ENCODE measurements around the gene TNS2.
A peak's percentile ranks its signal among the peaks of the same experiment; 100 is the strongest.

TNS2 gene

DNA sequence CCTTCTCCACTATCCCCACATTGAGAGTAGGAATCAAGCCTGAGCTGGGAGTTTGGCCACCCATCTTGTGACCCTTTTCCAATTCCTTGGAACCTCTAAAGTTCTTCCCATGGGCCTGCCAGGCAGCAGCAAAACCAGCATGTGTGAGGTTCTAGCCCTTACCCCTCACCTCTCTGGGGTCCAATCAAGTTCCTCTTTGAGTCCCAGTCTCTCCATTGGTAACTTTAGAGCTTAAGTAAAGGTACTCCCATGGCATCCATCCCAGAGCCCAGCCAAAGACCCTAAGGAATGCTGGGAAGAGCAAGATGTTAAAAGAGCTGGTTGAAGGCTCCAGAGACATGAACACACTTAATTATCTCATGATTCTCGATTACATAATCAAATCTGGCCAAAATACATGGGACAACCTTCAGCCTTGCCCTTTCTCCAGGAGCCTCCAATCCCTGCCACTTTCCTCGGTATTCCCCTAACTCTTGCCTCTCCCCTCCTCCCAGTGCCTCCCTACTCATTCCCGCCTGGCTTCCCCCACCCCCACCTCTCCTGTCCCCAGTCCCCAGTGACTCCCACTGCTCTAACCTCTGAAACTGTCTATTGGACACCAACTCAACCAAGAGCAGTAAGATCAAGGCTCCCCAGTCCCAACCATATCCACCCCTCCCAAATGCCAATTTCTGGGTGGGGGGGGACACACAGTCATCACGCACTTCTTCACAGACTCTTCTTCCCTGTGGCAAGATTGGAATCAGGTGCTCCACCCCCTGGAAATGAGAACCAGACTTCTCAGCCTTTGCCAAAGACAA lies 4.8 kb upstream of the TNS2 start:
- no peak for DNase-seq

DNA sequence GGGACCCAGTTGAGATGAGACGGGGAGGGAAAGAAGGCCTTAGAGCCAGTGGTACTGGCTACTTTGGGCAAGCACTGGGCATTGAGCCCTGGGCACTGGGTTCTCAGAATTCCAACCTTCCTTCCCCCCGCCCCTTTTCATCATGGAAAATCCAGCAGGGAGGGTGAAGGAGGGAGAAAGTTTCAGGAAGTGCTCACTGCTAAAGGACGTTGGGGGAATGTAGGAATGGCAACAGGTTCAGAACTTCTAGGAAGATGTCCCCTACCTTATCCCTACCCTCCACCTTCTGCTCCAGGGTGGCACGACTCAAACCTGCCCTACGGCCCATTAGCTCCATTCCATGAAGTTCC lies 4.2 kb upstream of the TNS2 start:
- no peak for DNase-seq

DNA sequence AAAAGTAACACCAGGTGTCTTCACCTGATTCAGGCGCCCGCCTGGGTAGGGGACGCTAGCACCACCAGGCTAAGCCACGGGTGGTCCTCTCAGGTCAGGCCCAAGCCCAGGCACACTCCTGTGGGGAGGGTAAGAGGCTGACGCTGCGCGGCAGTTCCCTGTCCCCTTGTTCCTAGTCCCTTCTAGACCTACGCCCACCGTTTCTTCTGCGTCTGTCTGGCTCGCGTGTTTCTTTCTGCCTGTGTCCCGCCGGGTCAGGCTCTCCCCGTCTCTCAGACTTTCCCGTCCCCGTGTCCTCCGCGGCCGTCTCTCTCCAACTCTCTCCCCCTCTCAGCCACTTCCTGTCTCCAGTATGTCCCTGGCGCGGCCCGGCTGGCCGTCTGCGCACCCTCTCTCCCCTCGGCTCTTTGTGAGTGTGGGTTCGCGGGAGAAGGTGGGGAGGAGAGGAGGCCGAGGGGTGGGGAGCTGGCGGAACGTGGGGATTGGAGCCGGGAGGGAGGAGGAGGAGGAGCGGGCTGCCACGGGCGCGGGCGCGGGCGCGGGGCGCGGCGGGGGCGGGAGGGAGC lies 3.1 kb upstream of the TNS2 start:
- no peak for DNase-seq

DNA sequence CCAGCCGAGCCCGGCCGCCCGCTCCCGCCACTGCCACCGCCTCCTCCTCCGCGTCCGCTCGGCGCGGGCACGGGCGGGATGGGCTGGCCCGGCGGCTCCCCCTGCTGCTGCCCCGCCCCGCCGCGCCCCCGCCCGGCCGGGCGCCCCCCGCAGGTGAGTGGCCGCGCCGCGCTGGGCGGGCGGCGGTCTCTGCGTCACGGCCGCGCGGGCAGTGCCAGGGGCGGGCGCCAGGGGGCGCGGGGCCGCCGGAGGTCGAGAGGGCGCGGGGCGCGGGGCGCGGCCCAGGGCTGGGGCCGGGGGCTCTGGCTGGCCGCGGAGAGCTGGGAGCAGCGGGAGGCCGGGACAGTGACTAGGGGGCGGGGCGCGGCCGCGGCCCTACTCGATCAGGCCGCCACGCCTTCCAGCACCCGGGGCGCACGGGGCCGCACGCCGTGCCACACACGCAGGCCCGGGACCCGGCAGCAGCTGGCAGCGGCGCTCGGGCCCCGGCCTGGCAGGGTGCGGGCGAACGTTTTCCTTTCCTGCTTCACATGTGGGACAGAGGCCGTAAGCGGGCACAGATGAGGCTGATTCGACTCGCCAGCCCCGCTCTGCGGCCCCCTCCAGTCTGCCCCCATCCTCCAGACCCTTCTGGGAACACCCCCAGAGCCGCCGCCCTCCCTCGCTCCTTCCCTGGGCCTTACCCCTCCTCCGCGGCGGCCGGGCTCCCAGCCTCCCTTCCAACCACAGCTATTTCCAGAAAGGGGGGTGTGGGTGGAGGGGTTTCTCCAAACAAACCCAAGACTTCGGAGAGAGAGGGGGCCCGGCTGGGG lies 2.4 kb upstream of the TNS2 start:
- DNase-seq = peak; percentile 63

DNA sequence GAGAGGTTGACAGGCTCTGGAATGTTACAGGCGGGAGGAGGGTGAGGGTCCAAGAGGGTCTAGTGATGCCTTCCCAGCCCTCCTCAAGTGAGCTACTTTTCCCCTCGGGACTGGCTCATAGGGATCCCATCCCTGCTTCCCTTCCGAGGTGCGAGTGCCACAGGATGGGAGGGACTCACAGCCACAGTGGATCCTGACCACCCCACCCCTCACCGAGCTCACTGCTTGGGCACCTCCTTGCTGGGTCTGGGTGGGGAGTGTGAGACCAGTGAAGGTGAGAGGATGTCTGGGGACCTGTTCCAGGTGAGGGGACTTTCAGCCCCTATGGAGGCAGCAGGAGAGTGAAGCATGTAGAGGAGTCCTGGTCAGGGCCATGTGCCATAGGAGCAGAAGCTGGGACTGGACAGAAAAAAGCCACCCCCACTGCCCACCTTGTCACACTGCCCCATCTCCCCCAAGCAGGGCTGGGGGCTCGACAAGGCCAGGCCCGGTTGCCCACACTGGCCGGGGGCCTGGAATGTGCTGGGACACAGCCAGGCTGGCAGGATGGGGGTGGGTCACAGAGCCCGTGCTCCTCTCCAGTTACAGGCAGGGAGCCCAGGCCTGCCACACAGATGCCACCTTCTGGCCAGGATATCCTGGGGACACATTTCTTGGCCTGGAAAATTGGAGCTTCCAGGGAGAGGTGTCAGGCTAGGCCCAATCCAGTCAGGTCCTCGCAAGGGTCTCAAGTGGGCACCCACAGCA lies 1.7 kb upstream of the TNS2 start:
- no peak for DNase-seq

DNA sequence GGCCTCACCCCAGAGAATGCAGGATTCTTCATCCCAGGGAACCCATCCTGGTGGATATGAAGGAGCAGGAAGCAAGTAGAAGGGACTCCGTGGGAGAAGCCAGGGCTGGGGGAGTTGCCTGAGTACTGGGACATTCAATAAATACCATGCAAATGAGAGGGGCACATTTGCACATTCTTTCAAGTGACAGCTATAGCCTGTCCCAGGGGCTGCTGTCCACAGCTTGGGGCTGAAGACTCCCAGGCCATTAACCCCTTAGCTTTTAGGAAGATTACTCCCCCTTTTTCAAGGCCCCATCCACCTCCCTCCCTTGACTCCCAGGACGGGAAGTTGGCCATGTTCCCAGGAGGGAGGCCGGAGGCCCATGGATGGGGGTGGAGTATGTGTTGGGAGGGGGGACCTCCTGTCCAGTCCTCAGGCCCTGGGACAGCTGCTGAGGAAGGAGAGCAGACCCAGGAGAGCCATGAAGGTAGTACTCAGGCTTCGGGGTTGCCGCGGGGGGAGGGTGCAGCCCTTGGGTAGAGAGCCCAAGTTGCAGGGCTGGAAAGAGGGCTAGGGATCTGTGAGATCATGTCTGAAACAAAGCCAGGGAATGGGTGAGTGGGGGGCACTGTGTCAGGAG lies 974 bp upstream of the TNS2 start:
- DNase-seq = no peak

DNA sequence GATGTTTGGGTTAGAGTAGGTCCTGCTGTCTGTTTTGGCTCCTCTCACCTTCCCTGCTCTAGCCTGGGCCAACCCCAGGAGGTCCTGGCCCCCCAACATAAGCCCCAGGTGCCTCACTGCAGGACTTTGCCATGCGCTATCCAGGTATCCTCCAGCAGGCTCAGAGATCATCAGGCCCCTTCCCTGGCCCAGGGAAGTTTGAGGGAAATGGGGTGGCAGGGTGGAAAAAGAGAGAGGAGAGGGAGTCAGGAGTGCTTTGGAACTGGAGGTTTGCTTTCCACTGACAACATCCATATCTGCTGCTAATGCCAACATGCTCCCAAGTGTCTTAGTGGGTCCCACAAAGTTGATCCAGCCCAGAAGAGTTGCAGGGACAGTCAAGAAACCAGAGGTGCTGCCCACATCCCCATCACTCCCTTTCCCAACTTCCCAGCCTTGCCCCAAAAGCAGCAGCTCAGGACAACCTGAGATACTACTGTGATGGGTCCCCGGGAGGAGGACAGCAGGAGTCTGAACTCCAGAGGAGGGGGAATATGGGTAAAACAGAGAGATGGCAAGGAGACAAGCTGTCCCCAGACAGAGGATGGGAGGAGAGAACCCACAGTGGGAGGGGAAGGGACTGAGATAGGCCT lies 677 bp downstream of the TNS2 start:
- no peak for DNase-seq

DNA sequence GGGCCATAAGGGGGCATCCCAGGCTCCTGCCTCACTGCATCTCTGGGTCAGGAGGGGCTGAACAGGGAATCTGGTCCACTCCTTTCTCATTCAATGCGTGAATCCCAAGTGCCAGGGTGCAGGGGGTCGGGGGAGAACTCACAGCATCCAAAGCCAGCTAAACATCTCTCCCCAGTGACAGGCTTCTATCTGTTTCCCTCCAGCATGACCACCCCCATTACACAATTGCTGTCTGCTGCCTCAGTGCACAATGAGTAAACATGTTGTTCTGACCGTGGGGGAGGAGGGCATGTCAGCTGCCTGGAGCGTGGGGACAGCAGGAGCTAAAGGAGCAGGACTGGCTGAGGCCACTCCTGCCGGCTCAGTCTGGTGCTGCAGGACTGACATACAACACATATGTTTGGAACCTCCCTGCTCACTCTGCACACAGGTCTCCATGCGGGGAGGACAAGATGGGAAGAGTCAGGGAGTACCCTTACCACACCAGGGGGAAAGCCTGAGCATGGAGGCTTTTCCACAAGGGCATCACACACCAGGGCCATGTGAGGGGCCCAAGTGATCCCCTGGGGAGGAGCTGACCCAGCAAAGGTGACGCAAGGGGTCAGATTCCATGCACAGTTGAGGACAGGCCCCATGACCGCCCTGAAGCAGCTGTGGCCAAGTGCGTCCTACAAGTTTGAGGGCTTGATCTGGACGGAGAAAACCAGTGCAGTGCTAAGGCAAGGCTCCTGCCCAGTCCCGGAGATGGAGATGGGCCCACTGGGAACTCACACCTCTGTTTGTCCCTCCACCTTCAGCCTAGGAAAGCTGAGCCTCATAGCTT lies 1.4 kb downstream of the TNS2 start:
- no peak for DNase-seq

DNA sequence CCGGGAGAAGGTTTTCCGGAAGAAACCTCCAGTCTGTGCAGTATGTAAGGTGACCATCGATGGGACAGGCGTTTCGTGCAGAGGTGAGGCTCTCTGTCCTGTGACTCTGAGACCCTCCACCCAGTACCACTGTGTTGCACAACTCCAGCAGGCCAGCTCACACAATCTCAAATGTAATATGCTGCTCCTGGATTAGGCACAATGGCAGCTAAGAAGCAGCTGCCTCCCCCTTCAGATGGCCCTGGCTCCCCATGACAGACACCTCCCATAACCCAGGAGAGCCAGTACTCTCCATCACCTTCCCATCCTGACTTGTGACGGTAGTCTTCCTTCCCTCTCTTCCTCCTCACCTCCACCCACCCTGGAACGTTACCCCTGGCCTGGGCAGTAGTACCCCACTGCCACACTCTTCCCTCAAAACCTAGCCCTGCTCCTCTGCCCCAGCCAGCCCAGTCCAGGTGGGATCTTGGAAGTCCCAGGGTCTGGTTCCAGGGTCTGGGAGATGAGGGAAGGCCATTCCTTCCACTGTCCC lies 2.1 kb downstream of the TNS2 start:
- DNase-seq = no peak

DNA sequence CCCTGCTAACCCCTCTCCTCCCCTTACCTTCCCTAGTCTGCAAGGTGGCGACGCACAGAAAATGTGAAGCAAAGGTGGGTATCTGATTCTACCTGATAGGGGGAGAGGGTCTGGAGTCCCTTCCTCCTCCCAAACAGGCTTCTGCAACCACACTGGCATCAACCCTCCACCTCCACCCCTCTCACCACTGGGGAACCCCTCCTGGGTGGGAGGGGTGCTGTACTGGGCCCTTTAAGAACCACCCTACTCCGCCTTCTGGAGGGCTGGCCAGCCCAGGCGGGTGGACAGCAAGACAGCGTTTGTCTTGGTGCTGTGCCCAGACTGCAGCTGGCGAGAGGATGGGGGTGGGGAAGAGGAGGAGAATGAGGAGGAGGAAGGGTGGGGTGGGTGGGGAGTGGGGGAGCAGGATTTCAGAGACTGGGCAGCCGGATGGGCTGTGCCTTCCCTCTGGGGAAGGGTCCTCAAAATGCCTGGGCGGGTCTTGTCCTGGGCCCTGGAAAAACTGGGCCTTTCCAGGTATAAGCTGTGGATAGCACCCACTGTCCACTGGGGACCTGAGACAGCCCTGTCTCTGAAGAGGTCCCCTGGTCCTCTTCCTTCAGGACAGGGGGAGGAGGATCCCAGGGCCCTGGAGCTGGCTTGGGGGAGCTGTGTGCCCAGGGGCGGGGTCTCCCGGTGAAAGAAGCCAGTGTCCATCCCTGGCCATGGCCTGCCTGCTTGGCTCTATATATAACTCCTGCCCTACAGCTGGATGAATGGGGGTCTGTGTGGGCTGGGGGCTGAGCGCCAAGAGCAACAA lies 2.8 kb downstream of the TNS2 start:
- DNase-seq = no peak

DNA sequence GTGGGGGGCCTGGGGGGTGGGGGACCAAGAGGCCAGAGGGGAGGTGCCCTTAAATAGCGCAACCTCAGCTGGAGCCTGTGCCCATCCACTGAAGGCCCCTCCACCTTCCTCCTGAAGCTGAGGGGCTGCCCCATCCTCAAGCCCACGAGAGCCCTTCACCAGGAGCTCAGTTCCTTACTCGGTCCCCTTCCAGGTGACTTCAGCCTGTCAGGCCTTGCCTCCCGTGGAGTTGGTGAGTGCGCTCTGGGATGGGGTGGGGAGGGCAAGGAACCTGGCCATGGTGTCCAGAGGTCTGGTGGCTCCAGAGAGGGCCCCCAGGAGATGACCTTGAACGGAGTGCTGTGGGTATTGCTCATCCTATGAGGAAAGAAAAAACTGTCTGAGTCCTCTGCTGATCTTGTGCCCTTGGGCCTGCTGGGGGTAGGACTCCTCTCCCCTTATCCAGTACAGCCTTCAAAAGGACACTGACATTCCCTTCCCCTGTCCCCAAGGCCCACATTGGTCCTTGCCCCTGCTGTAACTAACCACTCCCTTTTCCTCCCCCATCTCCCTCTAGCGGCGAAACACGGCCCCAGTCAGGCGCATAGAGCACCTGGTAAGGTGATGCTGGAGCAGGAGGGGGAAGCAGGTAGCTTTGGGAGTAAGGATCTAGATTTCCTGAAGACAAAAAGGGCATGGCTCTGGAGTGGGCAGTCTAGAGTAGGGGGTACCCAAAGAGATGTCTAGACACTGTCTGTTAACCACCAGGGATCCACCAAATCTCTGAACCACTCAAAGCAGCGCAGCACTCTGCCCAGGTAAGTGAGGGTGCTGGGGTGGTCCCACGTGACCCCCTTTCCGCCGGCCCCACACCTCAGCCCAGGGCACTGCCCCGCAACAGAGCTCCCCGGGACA lies 3.6 kb downstream of the TNS2 start:
- peak; percentile 52 for DNase-seq

DNA sequence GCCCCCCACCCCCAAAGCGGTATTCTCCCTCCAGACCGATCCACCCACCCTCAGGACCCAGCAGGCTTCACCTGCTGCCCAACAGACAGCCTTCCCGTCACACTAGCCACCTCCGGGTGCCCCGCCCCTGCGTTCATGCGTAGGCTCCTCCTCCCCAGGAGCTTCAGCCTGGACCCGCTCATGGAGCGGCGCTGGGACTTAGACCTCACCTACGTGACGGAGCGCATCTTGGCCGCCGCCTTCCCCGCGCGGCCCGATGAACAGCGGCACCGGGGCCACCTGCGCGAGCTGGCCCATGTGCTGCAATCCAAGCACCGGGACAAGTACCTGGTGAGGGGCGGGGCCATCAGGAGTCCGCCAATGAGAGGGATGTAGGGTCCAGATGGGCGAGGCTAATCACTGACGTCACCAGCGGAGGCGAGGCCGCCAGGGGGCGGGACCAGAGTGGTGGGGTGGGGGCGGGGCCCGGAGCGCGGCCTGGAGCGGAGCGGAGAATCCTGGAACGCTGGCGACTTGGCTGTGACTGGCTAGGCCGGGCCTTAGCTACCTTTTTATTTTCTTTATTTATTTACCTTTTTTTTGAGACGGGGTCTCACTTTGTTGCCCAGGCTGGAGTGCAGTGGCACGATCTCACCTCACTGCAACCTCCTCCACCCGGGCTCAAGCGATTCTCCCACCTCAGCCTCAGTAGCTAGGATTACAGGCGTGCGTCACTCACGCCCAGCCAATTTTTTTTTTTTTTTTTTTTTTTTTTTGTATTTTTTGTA lies 4.4 kb downstream of the TNS2 start:
- DNase-seq = peak; percentile 92

DNA sequence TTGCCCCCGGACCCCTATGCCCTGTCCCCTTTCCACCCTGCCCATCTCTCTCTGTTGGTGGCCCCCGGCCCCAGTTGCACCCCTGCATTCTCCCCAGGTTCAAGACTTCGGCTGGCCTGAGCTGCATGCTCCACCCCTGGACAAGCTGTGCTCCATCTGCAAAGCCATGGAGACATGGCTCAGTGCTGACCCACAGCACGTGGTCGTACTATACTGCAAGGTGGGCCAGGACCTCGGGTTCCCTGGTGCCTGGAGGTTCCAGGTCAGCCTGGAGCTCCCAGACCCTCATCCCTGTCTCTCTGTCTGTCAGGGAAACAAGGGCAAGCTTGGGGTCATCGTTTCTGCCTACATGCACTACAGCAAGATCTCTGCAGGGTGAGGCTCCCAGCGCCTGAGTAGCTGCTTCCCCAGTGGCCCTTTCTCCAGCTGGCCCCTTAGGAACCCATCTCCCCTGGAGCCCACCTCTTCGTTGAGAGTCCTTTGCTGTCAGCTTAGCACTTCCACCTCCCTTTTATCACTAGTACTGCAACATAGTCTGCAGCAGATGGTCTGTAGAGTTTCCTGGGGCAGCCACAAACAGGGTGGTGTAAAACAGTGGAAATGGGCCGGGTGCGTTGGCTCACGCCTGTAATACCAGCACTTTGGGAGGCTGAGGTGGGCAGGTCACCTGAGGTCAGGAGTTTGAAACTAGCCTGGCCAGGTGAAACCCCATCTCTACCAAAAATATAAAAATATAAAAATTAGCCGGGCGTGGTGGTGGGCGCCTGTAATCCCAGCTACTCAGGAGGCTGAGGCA lies 5.8 kb downstream of the TNS2 start:
- DNase-seq = no peak

DNA sequence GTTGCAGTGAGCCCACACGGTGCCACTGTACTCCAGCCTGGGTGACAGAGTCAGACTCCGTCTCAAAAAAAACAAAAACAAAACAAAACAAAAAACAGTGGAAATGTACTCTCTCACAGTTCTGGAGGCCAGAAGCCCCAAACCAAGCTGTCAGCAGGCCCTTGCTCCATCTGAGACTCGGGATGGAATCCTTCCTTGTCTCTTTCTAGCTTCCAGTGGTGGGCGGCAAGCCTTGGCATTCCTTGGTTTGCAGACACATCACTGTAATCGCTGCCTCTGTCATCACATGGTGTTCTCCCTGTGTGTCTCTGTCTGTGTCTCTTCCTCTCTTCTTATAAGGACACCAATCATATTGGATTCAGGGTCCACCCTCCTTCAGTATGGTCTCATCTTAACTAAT lies 6.4 kb downstream of the TNS2 start:
- no peak for DNase-seq

DNA sequence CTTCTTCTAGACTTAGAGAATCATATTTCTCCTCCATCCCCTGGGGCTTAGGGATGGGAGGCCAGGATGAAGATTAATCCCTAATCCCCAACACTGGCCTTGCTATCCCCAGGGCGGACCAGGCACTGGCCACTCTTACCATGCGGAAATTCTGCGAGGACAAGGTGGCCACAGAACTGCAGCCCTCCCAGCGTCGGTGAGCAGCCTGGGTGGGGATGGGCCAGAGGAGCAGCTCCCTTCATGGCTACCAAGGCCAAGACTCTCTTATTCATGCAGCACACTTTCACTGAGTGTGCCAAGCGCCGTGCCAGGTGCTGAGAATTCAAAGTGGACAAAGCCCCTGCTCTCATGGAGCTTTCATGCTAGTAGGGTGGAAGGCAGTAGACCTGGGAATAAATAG lies 7.0 kb downstream of the TNS2 start:
- DNase-seq = no peak

DNA sequence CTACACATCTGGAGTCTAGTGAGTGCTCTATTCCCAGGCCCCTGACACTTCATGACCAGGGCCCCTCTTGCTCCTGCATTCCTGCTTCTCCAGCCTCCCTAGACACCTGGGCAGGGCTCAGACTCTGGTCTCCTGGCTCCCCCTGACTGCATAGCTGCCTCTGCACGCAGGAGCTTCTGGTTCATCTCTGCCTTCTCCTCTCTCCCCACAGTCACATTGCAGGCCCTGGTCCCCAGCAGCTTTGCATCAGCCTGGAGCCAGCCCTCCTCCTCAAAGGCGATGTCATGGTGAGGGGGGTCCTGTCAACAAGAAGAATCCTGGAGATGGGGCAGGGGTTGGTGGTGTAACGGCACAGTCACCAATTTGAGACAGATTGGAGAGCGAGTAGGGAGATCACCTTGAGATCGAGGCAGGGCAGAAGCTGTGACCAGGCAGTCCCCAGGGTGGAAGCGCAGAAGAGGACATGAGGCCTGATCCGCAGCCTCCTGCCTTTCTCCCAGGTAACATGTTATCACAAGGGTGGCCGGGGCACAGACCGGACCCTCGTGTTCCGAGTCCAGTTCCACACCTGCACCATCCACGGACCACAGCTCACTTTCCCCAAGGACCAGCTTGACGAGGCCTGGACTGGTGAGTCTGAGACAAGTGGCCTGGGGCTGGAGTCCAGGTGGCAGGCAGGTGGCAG lies 8.1 kb downstream of the TNS2 start:
- DNase-seq = no peak

Data from effector CD4-positive, alpha-beta T cell (primary cell).